ENCODE results near the gene SYT9. TPM values are rescaled to one million over a fixed set of nuclear protein-coding genes. Genes with fewer than 3 reads are reported as not detected.

Gene SYT9
- polyA plus RNA-seq, 4 donors, result 0.09 to 0.72 TPM; not detected in 2

- Histone ChIP-seq H3K36me3 (ENCODE audit: control insufficient read depth in 3 of 3, insufficient read depth in 2 of 3, low read depth in 1 of 3, low read length in 3 of 3) (no peaks in the 10 kb centered on the region), H3K4me3 (ENCODE audit: low read depth in 1 of 3, low read length in 3 of 3) (no peak overlapping the region), H3K9me3 (ENCODE audit: control insufficient read depth in 2 of 2, insufficient read depth in 1 of 2, low read depth in 1 of 2, low read length in 1 of 2) (no peaks in the 10 kb centered on the region), H3K27ac (ENCODE audit: low read depth in 1 of 3, low read length in 2 of 3) (no peak overlapping the region), H3K4me1 (ENCODE audit: control insufficient read depth in 3 of 3, insufficient read depth in 2 of 3, low read depth in 1 of 3, low read length in 2 of 3) (no peaks in the 10 kb centered on the region), H3K27me3 (ENCODE audit: control insufficient read depth in 3 of 3, insufficient read depth in 3 of 3, low read length in 3 of 3) (peaks cover 0 to 8% (median 2%) of the 10 kb centered on the region in 3 donors)
- WGBS, 3 donors, result 66 to 85% (median 73%) methylated on average over 3 of the region's 3 CpGs
- no peak for FAIRE-seq
- no peak for DNase-seq
Measured at GRCh38 chr11:7245341-7245740, 6.4 kb upstream of the SYT9 start.

- H3K27ac ChIP-seq (ENCODE audit: low read depth in 1 of 3, low read length in 2 of 3), result no peak overlapping the region
- H3K4me3 ChIP-seq (ENCODE audit: low read depth in 1 of 3, low read length in 3 of 3), result no peak overlapping the region
- FAIRE-seq (no peak), DNase-seq (no peak)
- no peaks in the 10 kb centered on the region for H3K36me3 ChIP-seq (ENCODE audit: control insufficient read depth in 3 of 3, insufficient read depth in 2 of 3, low read depth in 1 of 3, low read length in 3 of 3)
- 20 to 38% (median 24%) methylated on average over 1 of the region's 1 CpG for WGBS, 3 donors
- no peaks in the 10 kb centered on the region for H3K9me3 ChIP-seq (ENCODE audit: control insufficient read depth in 2 of 2, insufficient read depth in 1 of 2, low read depth in 1 of 2, low read length in 1 of 2)
- peaks cover 0 to 13% (median 4%) of the 10 kb centered on the region in 3 donors for H3K27me3 ChIP-seq (ENCODE audit: control insufficient read depth in 3 of 3, insufficient read depth in 3 of 3, low read length in 3 of 3)
- H3K4me1 ChIP-seq (ENCODE audit: control insufficient read depth in 3 of 3, insufficient read depth in 2 of 3, low read depth in 1 of 3, low read length in 2 of 3), result no peaks in the 10 kb centered on the region
Measured at GRCh38 chr11:7246179-7246578, 5.5 kb upstream of the SYT9 start.

GRCh38 chr11:7250166-7250565 lies 1.5 kb upstream of the SYT9 start:
- H3K27ac ChIP-seq (ENCODE audit: low read depth in 1 of 3, low read length in 2 of 3), result no peak overlapping the region
- DNase-seq (no peak), FAIRE-seq (no peak)
- no peaks in the 10 kb centered on the region for H3K4me1 ChIP-seq (ENCODE audit: control insufficient read depth in 3 of 3, insufficient read depth in 2 of 3, low read depth in 1 of 3, low read length in 2 of 3)
- H3K4me3 ChIP-seq (ENCODE audit: low read depth in 1 of 3, low read length in 3 of 3), result no peak overlapping the region
- WGBS, 3 donors, result 50 to 71% (median 69%) methylated on average over 3 of the region's 3 CpGs
- H3K36me3 ChIP-seq (ENCODE audit: control insufficient read depth in 3 of 3, insufficient read depth in 2 of 3, low read depth in 1 of 3, low read length in 3 of 3), result no peaks in the 10 kb centered on the region
- H3K9me3 ChIP-seq (ENCODE audit: control insufficient read depth in 2 of 2, insufficient read depth in 1 of 2, low read depth in 1 of 2, low read length in 1 of 2), result peaks cover 0 to 2% of the 10 kb centered on the region in 2 donors
- peaks cover 7 to 45% (median 16%) of the 10 kb centered on the region in 3 donors for H3K27me3 ChIP-seq (ENCODE audit: control insufficient read depth in 3 of 3, insufficient read depth in 3 of 3, low read length in 3 of 3)

GRCh38 chr11:7251487-7251835 lies 243 bp upstream of the SYT9 start:
- FAIRE-seq (no peak), DNase-seq (no peak)
- H3K4me1 ChIP-seq (ENCODE audit: control insufficient read depth in 3 of 3, insufficient read depth in 2 of 3, low read depth in 1 of 3, low read length in 2 of 3), result no peaks in the 10 kb centered on the region
- peak overlapping the region in 1 of 3 donors; percentile 53 for H3K4me3 ChIP-seq (ENCODE audit: low read depth in 1 of 3, low read length in 3 of 3)
- peaks cover 7 to 43% (median 16%) of the 10 kb centered on the region in 3 donors for H3K27me3 ChIP-seq (ENCODE audit: control insufficient read depth in 3 of 3, insufficient read depth in 3 of 3, low read length in 3 of 3)
- H3K9me3 ChIP-seq (ENCODE audit: control insufficient read depth in 2 of 2, insufficient read depth in 1 of 2, low read depth in 1 of 2, low read length in 1 of 2), result peaks cover 0 to 2% of the 10 kb centered on the region in 2 donors
- no peak overlapping the region for H3K27ac ChIP-seq (ENCODE audit: low read depth in 1 of 3, low read length in 2 of 3)
- H3K36me3 ChIP-seq (ENCODE audit: control insufficient read depth in 3 of 3, insufficient read depth in 2 of 3, low read depth in 1 of 3, low read length in 3 of 3), result no peaks in the 10 kb centered on the region
- 3 to 8% (median 5%) methylated on average over 25 to 28 of the region's 28 CpGs for WGBS, 3 donors

- H3K4me1 ChIP-seq (ENCODE audit: control insufficient read depth in 3 of 3, insufficient read depth in 2 of 3, low read depth in 1 of 3, low read length in 2 of 3), result no peaks in the 10 kb centered on the region
- H3K36me3 ChIP-seq (ENCODE audit: control insufficient read depth in 3 of 3, insufficient read depth in 2 of 3, low read depth in 1 of 3, low read length in 3 of 3), result no peaks in the 10 kb centered on the region
- DNase-seq (no peak), FAIRE-seq (no peak)
- no peak overlapping the region for H3K27ac ChIP-seq (ENCODE audit: low read depth in 1 of 3, low read length in 2 of 3)
- peaks cover 7 to 42% (median 16%) of the 10 kb centered on the region in 3 donors for H3K27me3 ChIP-seq (ENCODE audit: control insufficient read depth in 3 of 3, insufficient read depth in 3 of 3, low read length in 3 of 3)
- H3K4me3 ChIP-seq (ENCODE audit: low read depth in 1 of 3, low read length in 3 of 3), result peak overlapping the region in 2 of 3 donors; percentile 20 to 53
- peaks cover 0 to 2% of the 10 kb centered on the region in 2 donors for H3K9me3 ChIP-seq (ENCODE audit: control insufficient read depth in 2 of 2, insufficient read depth in 1 of 2, low read depth in 1 of 2, low read length in 1 of 2)
- 9 to 14% (median 13%) methylated on average over 33 of the region's 33 CpGs for WGBS, 3 donors
Measured at GRCh38 chr11:7252683-7253213, 1.0 kb downstream of the SYT9 start.

GRCh38 chr11:7253800-7254199 lies 2.1 kb downstream of the SYT9 start:
- no peaks in the 10 kb centered on the region for H3K36me3 ChIP-seq (ENCODE audit: control insufficient read depth in 3 of 3, insufficient read depth in 2 of 3, low read depth in 1 of 3, low read length in 3 of 3)
- peaks cover 0 to 2% of the 10 kb centered on the region in 2 donors for H3K9me3 ChIP-seq (ENCODE audit: control insufficient read depth in 2 of 2, insufficient read depth in 1 of 2, low read depth in 1 of 2, low read length in 1 of 2)
- FAIRE-seq, result no peak
- no peak overlapping the region for H3K4me3 ChIP-seq (ENCODE audit: low read depth in 1 of 3, low read length in 3 of 3)
- H3K4me1 ChIP-seq (ENCODE audit: control insufficient read depth in 3 of 3, insufficient read depth in 2 of 3, low read depth in 1 of 3, low read length in 2 of 3), result no peaks in the 10 kb centered on the region
- H3K27ac ChIP-seq (ENCODE audit: low read depth in 1 of 3, low read length in 2 of 3), result no peak overlapping the region
- DNase-seq, result no peak
- peaks cover 7 to 42% (median 16%) of the 10 kb centered on the region in 3 donors for H3K27me3 ChIP-seq (ENCODE audit: control insufficient read depth in 3 of 3, insufficient read depth in 3 of 3, low read length in 3 of 3)
- WGBS, 3 donors, result 61 to 63% (median 62%) methylated on average over 6 of the region's 6 CpGs

- Histone ChIP-seq H3K4me1 (ENCODE audit: control insufficient read depth in 3 of 3, insufficient read depth in 2 of 3, low read depth in 1 of 3, low read length in 2 of 3) (no peaks in the 10 kb centered on the region), H3K4me3 (ENCODE audit: low read depth in 1 of 3, low read length in 3 of 3) (no peak overlapping the region), H3K27me3 (ENCODE audit: control insufficient read depth in 3 of 3, insufficient read depth in 3 of 3, low read length in 3 of 3) (peaks cover 7 to 42% (median 15%) of the 10 kb centered on the region in 3 donors), H3K36me3 (ENCODE audit: control insufficient read depth in 3 of 3, insufficient read depth in 2 of 3, low read depth in 1 of 3, low read length in 3 of 3) (no peaks in the 10 kb centered on the region), H3K27ac (ENCODE audit: low read depth in 1 of 3, low read length in 2 of 3) (no peak overlapping the region), H3K9me3 (ENCODE audit: control insufficient read depth in 2 of 2, insufficient read depth in 1 of 2, low read depth in 1 of 2, low read length in 1 of 2) (peaks cover 0 to 2% of the 10 kb centered on the region in 2 donors)
- no peak for FAIRE-seq
- no peak for DNase-seq
- 57 to 69% (median 64%) methylated on average over 3 of the region's 3 CpGs for WGBS, 3 donors
Measured at GRCh38 chr11:7254731-7255291, 3.1 kb downstream of the SYT9 start.

GRCh38 chr11:7256943-7257342 lies 5.2 kb downstream of the SYT9 start:
- Histone ChIP-seq H3K27me3 (ENCODE audit: control insufficient read depth in 3 of 3, insufficient read depth in 3 of 3, low read length in 3 of 3) (peaks cover 4 to 27% (median 9%) of the 10 kb centered on the region in 3 donors), H3K36me3 (ENCODE audit: control insufficient read depth in 3 of 3, insufficient read depth in 2 of 3, low read depth in 1 of 3, low read length in 3 of 3) (no peaks in the 10 kb centered on the region), H3K4me1 (ENCODE audit: control insufficient read depth in 3 of 3, insufficient read depth in 2 of 3, low read depth in 1 of 3, low read length in 2 of 3) (no peaks in the 10 kb centered on the region), H3K4me3 (ENCODE audit: low read depth in 1 of 3, low read length in 3 of 3) (no peak overlapping the region), H3K9me3 (ENCODE audit: control insufficient read depth in 2 of 2, insufficient read depth in 1 of 2, low read depth in 1 of 2, low read length in 1 of 2) (peaks cover 0 to 1% of the 10 kb centered on the region in 2 donors), H3K27ac (ENCODE audit: low read depth in 1 of 3, low read length in 2 of 3) (no peak overlapping the region)
- DNase-seq, result no peak
- whole genome bisulfite sequencing, 3 donors, result 23 to 29% (median 26%) methylated on average over 2 of the region's 2 CpGs
- no peak for FAIRE-seq

- WGBS, 3 donors, result 71 to 84% (median 72%) methylated on average over 2 of the region's 2 CpGs
- Histone ChIP-seq H3K27ac (ENCODE audit: low read depth in 1 of 3, low read length in 2 of 3) (no peak overlapping the region), H3K36me3 (ENCODE audit: control insufficient read depth in 3 of 3, insufficient read depth in 2 of 3, low read depth in 1 of 3, low read length in 3 of 3) (no peaks in the 10 kb centered on the region), H3K4me1 (ENCODE audit: control insufficient read depth in 3 of 3, insufficient read depth in 2 of 3, low read depth in 1 of 3, low read length in 2 of 3) (no peaks in the 10 kb centered on the region), H3K4me3 (ENCODE audit: low read depth in 1 of 3, low read length in 3 of 3) (no peak overlapping the region), H3K27me3 (ENCODE audit: control insufficient read depth in 3 of 3, insufficient read depth in 3 of 3, low read length in 3 of 3) (peaks cover 0 to 20% (median 8%) of the 10 kb centered on the region in 3 donors), H3K9me3 (ENCODE audit: control insufficient read depth in 2 of 2, insufficient read depth in 1 of 2, low read depth in 1 of 2, low read length in 1 of 2) (no peaks in the 10 kb centered on the region)
- no peak for DNase-seq
- FAIRE-seq, result no peak
Measured at GRCh38 chr11:7257724-7258123, 6.0 kb downstream of the SYT9 start.

Measured in small intestine (tissue), 7 donors.